WTC11 (cell line): Measurements from ENCODE around the gene ITIH2. TPM values are rescaled to one million over a fixed set of nuclear protein-coding genes. Genes with fewer than 3 reads are reported as not detected.

ENCODE experiments used
- ATAC-seq: fragments of 200-7000 bp; cut with Tn5 transposase; 2 replicates; pipeline ENCODE4 v1.10.0; 2021; ENCODE audit warnings: mild to moderate bottlenecking, moderate library complexity
- CTCF ChIA-PET: fragments of 300-600 bp; sonication (Branson Sonifier 250); formaldehyde crosslinking; loops from one replicate; lab custom pipeline; 2021; ENCODE audit warnings: antibody characterized with exemption; lab: Charles Lee
- POLR2A ChIA-PET: fragments of 350-600 bp; sonication (Branson Sonifier 250); formaldehyde crosslinking; loops from one replicate; lab custom pipeline; 2021; ENCODE audit warnings: antibody characterized with exemption; lab: Charles Lee
- DNase-seq: peaks from one replicate; pipeline ENCODE4 v3.0.0; 2021; ENCODE audit warnings: low spot score
- H3K27ac Mint-ChIP-seq: 2 replicates; pipeline ENCODE4 v1.8.0; 2021; ENCODE audit warnings: mixed read lengths
- H3K27me3 Mint-ChIP-seq: 2 replicates; pipeline ENCODE4 v1.8.0; 2021; ENCODE audit warnings: low read depth, mild to moderate bottlenecking, moderate library complexity, mixed read lengths
- H3K36me3 Mint-ChIP-seq: 2 replicates; pipeline ENCODE4 v1.8.0; 2021; ENCODE audit warnings: mixed read lengths
- H3K4me1 Mint-ChIP-seq: 2 replicates; pipeline ENCODE4 v1.8.0; 2022; ENCODE audit warnings: mixed read lengths
- H3K4me3 Mint-ChIP-seq: 2 replicates; pipeline ENCODE4 v1.8.0; 2021; ENCODE audit warnings: mild to moderate bottlenecking, moderate library complexity, mixed read lengths
- H3K9me3 Mint-ChIP-seq: 2 replicates; pipeline ENCODE4 v1.8.0; 2021; ENCODE audit warnings: mixed read lengths
- AFF4 ChIP-seq: sonication (generic); formaldehyde crosslinking; IDR thresholded peaks from 2 replicates; pipeline ENCODE4 v1.8.1; 2023; ENCODE audit warnings: mild to moderate bottlenecking, missing genetic modification reagents, borderline replicate concordance
- CDX4 ChIP-seq: fragments of 250-450 bp; sonication (Bioruptor Pico); IDR thresholded peaks from 2 replicates; pipeline ENCODE4 v1.9.0; 2021; ENCODE audit warnings: moderate library complexity, mild to moderate bottlenecking, inconsistent platforms, borderline replicate concordance
- CREB1 ChIP-seq: sonication (generic); formaldehyde crosslinking; IDR thresholded peaks from 2 replicates; pipeline ENCODE4 v1.8.0; 2023; ENCODE audit warnings: mild to moderate bottlenecking, missing genetic modification reagents
- EMX1 ChIP-seq: fragments of 250-450 bp; sonication (Bioruptor Pico); IDR thresholded peaks from 2 replicates; pipeline ENCODE4 v1.8.0; 2021; ENCODE audit warnings: mild to moderate bottlenecking
- FOXJ3 ChIP-seq: sonication (generic); formaldehyde crosslinking; IDR thresholded peaks from 2 replicates; pipeline ENCODE4 v1.9.0; 2021; ENCODE audit warnings: missing genetic modification reagents, mild to moderate bottlenecking, borderline replicate concordance
- FOXP1 ChIP-seq: sonication (generic); formaldehyde crosslinking; IDR thresholded peaks from 2 replicates; pipeline ENCODE4 v1.8.0; 2022; ENCODE audit warnings: missing genetic modification reagents, mild to moderate bottlenecking, moderate library complexity, borderline replicate concordance
- FOXP4 ChIP-seq: sonication (generic); formaldehyde crosslinking; IDR thresholded peaks from 2 replicates; pipeline ENCODE4 v1.8.0; 2022; ENCODE audit warnings: mild to moderate bottlenecking, missing genetic modification reagents
- GTF2I ChIP-seq: fragments of 250-450 bp; sonication (Bioruptor Pico); conservative IDR thresholded peaks from 2 replicates; pipeline ENCODE4 v1.4.0; 2021; ENCODE audit warnings: mild to moderate bottlenecking
- HMGXB4 ChIP-seq: sonication (generic); formaldehyde crosslinking; IDR thresholded peaks from 2 replicates; pipeline ENCODE4 v1.8.1; 2023; ENCODE audit warnings: mild to moderate bottlenecking, moderate library complexity, missing genetic modification reagents
- MAX ChIP-seq: sonication (generic); formaldehyde crosslinking; IDR thresholded peaks from 2 replicates; pipeline ENCODE4 v1.8.0; 2022; ENCODE audit warnings: mild to moderate bottlenecking, missing genetic modification reagents
- MLX ChIP-seq: sonication (generic); formaldehyde crosslinking; IDR thresholded peaks from 2 replicates; pipeline ENCODE4 v1.8.1; 2023; ENCODE audit warnings: mild to moderate bottlenecking, missing genetic modification reagents, moderate library complexity
- NR2C2 ChIP-seq: sonication (generic); formaldehyde crosslinking; IDR thresholded peaks from 2 replicates; pipeline ENCODE4 v1.8.0; 2022; ENCODE audit warnings: mild to moderate bottlenecking, missing genetic modification reagents
- SMAD4 ChIP-seq: sonication (generic); formaldehyde crosslinking; IDR thresholded peaks from 2 replicates; pipeline ENCODE4 v1.8.0; 2022; ENCODE audit warnings: mild to moderate bottlenecking, missing genetic modification reagents
- STAT6 ChIP-seq: sonication (generic); formaldehyde crosslinking; conservative IDR thresholded peaks from 2 replicates; pipeline ENCODE4 v1.8.1; 2023; ENCODE audit warnings: mild to moderate bottlenecking, low read depth, missing genetic modification reagents, moderate library complexity
- TCF7 ChIP-seq: sonication (generic); formaldehyde crosslinking; IDR thresholded peaks from 2 replicates; pipeline ENCODE4 v1.8.0; 2022; ENCODE audit warnings: mild to moderate bottlenecking, low read depth, missing genetic modification reagents, moderate library complexity
- TP53 ChIP-seq: sonication (generic); formaldehyde crosslinking; IDR thresholded peaks from 2 replicates; pipeline ENCODE4 v1.8.1; 2023; ENCODE audit warnings: mild to moderate bottlenecking, missing genetic modification reagents
- USF1 ChIP-seq: sonication (generic); formaldehyde crosslinking; IDR thresholded peaks from 2 replicates; pipeline ENCODE4 v1.8.0; 2022; ENCODE audit warnings: mild to moderate bottlenecking, missing genetic modification reagents
- ZNF423 ChIP-seq: fragments of 250-450 bp; sonication (Bioruptor Pico); IDR thresholded peaks from 2 replicates; pipeline ENCODE4 v2.1.2; 2022; ENCODE audit warnings: mild to moderate bottlenecking, moderate library complexity
- ZNF512 ChIP-seq: sonication (generic); formaldehyde crosslinking; IDR thresholded peaks from 2 replicates; pipeline ENCODE4 v1.8.1; 2022; ENCODE audit warnings: missing genetic modification reagents, borderline replicate concordance
- ZNF671 ChIP-seq: fragments of 250-450 bp; sonication (Bioruptor Pico); IDR thresholded peaks from 2 replicates; pipeline ENCODE4 v1.8.0; 2021; ENCODE audit warnings: mild to moderate bottlenecking
- ZSCAN18 ChIP-seq: fragments of 250-450 bp; sonication (Bioruptor Pico); IDR thresholded peaks from 2 replicates; pipeline ENCODE4 v2.1.2; 2022; ENCODE audit warnings: mild to moderate bottlenecking, moderate library complexity
- total RNA-seq: library from RNA; stranded (reverse); gene quantifications from 3 replicates; pipeline ENCODE4 v1.2.3, GENCODE V29; 2021

Gene ITIH2
- total RNA-seq, 1 experiment from 2014 or later, result 0.83 TPM

- TF ChIP-seq AFF4 (no peak), FOXP4 (CRISPR knock-in tag) (no peak), FOXJ3 (CRISPR knock-in tag) (no peak), ZSCAN18 (no peak)
These were observed 38.4 kb upstream of the ITIH2 start (continued) for GRCh38 chr10:7664707-7665106.

GRCh38 chr10:7665767-7666166 is 37.3 kb upstream of the ITIH2 start:
- DNase-seq (no peak), ATAC-seq (no peak)
- Mint-ChIP-seq H3K9me3 (no peaks in the 10 kb centered on the region), H3K36me3 (no peaks in the 10 kb centered on the region), H3K27me3 (peaks cover 44% of the 10 kb centered on the region), H3K27ac (no peak overlapping the region), H3K4me1 (peaks cover 14% of the 10 kb centered on the region), H3K4me3 (peak overlapping the region; percentile 82)
- CTCF ChIA-PET, result interaction anchor here (0.9 to 2.5 kb wide), 4 partner anchors 22 to 140 kb away, joined by 4 to 21 read pairs (median 12); no protein-coding TSS in a partner anchor
- TF ChIP-seq ZNF423 (CRISPR knock-in tag), result no peak
- TF ChIP-seq TP53 (CRISPR knock-in tag), result no peak
- no peak for TF ChIP-seq SMAD4
- no peak for TF ChIP-seq FOXP1 (CRISPR knock-in tag)
- no peak for TF ChIP-seq GTF2I
- TF ChIP-seq USF1 (CRISPR knock-in tag), result no peak
- TF ChIP-seq NR2C2 (CRISPR knock-in tag), result no peak
- no peak for TF ChIP-seq HMGXB4 (CRISPR knock-in tag)
- TF ChIP-seq STAT6 (CRISPR knock-in tag), result no peak
- TF ChIP-seq CREB1 (CRISPR knock-in tag), result no peak
- TF ChIP-seq ZNF671 (CRISPR knock-in tag), result no peak
- TF ChIP-seq EMX1 (CRISPR knock-in tag), result no peak
- TF ChIP-seq TCF7 (CRISPR knock-in tag), result no peak
- TF ChIP-seq ZNF512 (CRISPR knock-in tag), result no peak
- TF ChIP-seq MLX (CRISPR knock-in tag), result no peak
- no peak for TF ChIP-seq MAX
- no peak for TF ChIP-seq CDX4 (CRISPR knock-in tag)
- POLR2A ChIA-PET, result interaction anchor here (0.7 kb wide), 1 partner anchor 151 kb away, joined by 4 read pairs; no protein-coding TSS in a partner anchor
